Measurements from ENCODE around the gene RANBP1. TPM values are rescaled to one million over a fixed set of nuclear protein-coding genes. Genes with fewer than 3 reads are reported as not detected.
A peak's percentile ranks its signal among the peaks of the same experiment; 100 is the strongest.

RANBP1 gene
- total and polyA plus RNA-seq, 2 of the 13 experiments (the other 11 are each of a cell fraction or from before 2014, with no cell fraction given), result 181 to 492 TPM

DNA sequence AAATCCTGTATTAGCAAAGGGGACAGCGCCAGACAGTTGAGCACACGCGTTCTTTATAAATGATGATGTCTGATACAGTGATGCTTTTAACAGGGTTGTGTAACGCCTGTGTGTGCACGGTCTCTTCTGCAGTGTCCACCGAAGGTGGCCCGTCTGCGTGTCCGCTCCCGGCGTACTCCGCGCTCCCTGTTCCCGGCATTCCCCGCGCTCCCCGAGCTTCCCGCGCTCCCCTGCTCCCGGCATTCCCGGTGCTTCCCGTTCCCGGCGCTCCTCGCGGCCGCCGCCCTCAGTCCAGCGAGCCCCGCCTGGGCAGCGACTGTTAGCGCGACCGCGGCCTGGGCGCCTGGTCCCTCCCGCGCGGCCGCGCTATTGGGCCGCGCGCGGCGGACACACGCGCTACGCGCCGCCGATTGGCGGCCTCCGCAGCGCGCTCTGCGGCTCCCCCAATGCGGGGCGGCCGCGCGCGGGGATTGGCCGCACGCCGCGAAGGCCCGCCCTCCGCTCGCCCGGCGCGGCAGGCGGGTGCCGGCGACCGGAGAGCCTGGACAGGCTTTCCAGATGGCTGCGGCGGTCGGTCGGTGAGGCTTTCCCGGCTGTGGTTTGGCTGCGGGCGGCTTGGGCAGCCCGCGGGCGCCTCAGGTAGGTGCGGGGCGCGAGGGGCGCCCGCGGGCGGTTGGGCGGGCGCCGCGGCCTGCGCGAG is 36.0 kb upstream of the RANBP1 start, which contains the start of gene DGCR8 (continued):
- TF ChIP-seq, protein P1, sequence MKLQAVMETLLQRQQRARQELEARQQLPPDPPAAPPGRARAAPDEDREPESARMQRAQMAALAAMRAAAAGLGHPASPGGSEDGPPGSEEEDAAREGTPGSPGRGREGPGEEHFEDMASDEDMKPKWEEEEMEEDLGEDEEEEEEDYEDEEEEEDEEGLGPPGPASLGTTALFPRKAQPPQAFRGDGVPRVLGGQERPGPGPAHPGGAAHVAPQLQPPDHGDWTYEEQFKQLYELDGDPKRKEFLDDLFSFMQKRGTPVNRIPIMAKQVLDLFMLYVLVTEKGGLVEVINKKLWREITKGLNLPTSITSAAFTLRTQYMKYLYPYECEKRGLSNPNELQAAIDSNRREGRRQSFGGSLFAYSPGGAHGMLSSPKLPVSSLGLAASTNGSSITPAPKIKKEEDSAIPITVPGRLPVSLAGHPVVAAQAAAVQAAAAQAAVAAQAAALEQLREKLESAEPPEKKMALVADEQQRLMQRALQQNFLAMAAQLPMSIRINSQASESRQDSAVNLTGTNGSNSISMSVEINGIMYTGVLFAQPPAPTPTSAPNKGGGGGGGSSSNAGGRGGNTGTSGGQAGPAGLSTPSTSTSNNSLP (IDR thresholded peaks at IDR 0.05; ENCODE audit: low read depth, low read length), result 0 out of 2 replicates have a peak, but pooled peaks have one; percentile 11
- TF ChIP-seq ZNF224 (CRISPR knock-in tag; IDR thresholded peaks at IDR 0.05), result no peak
- TF ChIP-seq, protein P2, sequence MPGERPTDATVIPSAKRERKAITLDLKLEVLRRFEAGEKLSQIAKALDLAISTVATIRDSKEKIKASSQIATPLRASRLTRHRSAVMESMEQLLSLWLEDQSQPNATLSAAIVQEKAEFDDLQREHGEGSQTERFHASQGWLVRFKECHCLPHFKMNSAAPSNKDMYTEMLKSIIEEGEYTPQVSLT (CRISPR knock-in tag; IDR thresholded peaks at IDR 0.05; ENCODE audit: borderline replicate concordance, low read depth), result no peak
- no peak for TF ChIP-seq ZNF75D (CRISPR knock-in tag; IDR thresholded peaks at IDR 0.05; ENCODE audit: borderline replicate concordance)
- TF ChIP-seq HDAC2 (CRISPR knock-in tag; IDR thresholded peaks at IDR 0.05), result peak; percentile 84
- no peak for TF ChIP-seq ZNF263 (CRISPR knock-in tag; IDR thresholded peaks at IDR 0.05)
- TF ChIP-seq ZSCAN5A (CRISPR knock-in tag; IDR thresholded peaks at IDR 0.05; ENCODE audit: borderline replicate concordance), result no peak
- TF ChIP-seq REL (CRISPR knock-in tag; conservative IDR thresholded peaks at IDR 0.05), result peak; percentile 62; the same call in 1 of the 2 replicates
- peak; percentile 84; the same call in 1 of the 2 replicates for TF ChIP-seq ZNF616 (CRISPR knock-in tag; IDR thresholded peaks at IDR 0.05; ENCODE audit: low read depth)
- TF ChIP-seq, protein P3, sequence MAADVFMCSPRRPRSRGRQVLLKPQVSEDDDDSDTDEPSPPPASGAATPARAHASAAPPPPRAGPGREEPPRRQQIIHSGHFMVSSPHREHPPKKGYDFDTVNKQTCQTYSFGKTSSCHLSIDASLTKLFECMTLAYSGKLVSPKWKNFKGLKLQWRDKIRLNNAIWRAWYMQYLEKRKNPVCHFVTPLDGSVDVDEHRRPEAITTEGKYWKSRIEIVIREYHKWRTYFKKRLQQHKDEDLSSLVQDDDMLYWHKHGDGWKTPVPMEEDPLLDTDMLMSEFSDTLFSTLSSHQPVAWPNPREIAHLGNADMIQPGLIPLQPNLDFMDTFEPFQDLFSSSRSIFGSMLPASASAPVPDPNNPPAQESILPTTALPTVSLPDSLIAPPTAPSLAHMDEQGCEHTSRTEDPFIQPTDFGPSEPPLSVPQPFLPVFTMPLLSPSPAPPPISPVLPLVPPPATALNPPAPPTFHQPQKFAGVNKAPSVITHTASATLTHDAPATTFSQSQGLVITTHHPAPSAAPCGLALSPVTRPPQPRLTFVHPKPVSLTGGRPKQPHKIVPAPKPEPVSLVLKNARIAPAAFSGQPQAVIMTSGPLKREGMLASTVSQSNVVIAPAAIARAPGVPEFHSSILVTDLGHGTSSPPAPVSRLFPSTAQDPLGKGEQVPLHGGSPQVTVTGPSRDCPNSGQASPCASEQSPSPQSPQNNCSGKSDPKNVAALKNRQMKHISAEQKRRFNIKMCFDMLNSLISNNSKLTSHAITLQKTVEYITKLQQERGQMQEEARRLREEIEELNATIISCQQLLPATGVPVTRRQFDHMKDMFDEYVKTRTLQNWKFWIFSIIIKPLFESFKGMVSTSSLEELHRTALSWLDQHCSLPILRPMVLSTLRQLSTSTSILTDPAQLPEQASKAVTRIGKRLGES (CRISPR knock-in tag; IDR thresholded peaks at IDR 0.05; ENCODE audit: borderline replicate concordance), result no peak
- peak; percentile 64 for TF ChIP-seq ZNF501 (CRISPR knock-in tag; IDR thresholded peaks at IDR 0.05)
- no peak for TF ChIP-seq TBL1XR1 (IDR thresholded peaks at IDR 0.05; ENCODE audit: borderline replicate concordance, low read length, partially characterized antibody)
- TF ChIP-seq KMT2A (CRISPR knock-in tag; IDR thresholded peaks at IDR 0.05), result peak; percentile 85
- no peak for TF ChIP-seq AGO1 (IDR thresholded peaks at IDR 0.05; ENCODE audit: low read depth, low read length, poor library complexity, severe bottlenecking)
- no peak for TF ChIP-seq ZNF136 (CRISPR knock-in tag; IDR thresholded peaks at IDR 0.05; ENCODE audit: low read depth)
- peak; percentile 45; the same call in 1 of the 2 replicates for TF ChIP-seq REXO4 (CRISPR knock-in tag; IDR thresholded peaks at IDR 0.05; ENCODE audit: borderline replicate concordance)
- TF ChIP-seq TERF1 (CRISPR knock-in tag; IDR thresholded peaks at IDR 0.05), result 0 out of 2 replicates have a peak, but pooled peaks have one; percentile 73
- TF ChIP-seq, protein P4, sequence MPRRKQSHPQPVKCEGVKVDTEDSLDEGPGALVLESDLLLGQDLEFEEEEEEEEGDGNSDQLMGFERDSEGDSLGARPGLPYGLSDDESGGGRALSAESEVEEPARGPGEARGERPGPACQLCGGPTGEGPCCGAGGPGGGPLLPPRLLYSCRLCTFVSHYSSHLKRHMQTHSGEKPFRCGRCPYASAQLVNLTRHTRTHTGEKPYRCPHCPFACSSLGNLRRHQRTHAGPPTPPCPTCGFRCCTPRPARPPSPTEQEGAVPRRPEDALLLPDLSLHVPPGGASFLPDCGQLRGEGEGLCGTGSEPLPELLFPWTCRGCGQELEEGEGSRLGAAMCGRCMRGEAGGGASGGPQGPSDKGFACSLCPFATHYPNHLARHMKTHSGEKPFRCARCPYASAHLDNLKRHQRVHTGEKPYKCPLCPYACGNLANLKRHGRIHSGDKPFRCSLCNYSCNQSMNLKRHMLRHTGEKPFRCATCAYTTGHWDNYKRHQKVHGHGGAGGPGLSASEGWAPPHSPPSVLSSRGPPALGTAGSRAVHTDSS (CRISPR knock-in tag; conservative IDR thresholded peaks at IDR 0.05), result peak; percentile 86; the same call in 1 of the 2 replicates
- no peak for TF ChIP-seq MLLT10 (CRISPR knock-in tag; IDR thresholded peaks at IDR 0.05)
